Astrocyte (in vitro differentiated cells and primary cell): ENCODE results near the gene ARHGAP32.

Experiments
- EZH2 ChIP-seq: IDR thresholded peaks from 2 replicates; pipeline ENCODE4 v1.6.1; 2012; ENCODE audit warnings: mild to moderate bottlenecking, low read length, inconsistent platforms; ENCODE audit not compliant: insufficient read depth
- TF ChIP-seq, protein P1 (sequence below): IDR thresholded peaks from 2 replicates; pipeline ENCODE4 v1.5.1; 2011; ENCODE audit warnings: low read depth, mild to moderate bottlenecking, inconsistent platforms, low read length, moderate library complexity; ENCODE audit not compliant: insufficient read depth

DNA sequence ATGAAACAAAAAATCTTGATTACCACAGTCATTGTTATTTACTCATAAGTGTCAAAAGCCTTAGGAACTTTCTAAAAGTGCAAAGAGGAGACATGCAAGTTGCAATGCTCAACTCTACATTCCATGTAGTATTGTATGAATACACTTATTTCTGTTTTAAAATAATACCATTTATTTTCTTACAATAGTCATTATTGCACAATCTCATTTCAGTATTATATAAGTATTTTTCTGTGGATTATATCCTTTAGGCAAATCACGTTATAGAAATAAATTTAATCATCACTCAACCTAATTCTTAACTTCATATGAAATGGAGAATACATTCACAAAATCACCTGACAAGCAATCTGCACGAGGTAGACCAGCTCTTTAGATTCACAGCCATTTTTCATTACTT lies 98.8 kb downstream of the ARHGAP32 start:
- TF ChIP-seq, protein P1, sequence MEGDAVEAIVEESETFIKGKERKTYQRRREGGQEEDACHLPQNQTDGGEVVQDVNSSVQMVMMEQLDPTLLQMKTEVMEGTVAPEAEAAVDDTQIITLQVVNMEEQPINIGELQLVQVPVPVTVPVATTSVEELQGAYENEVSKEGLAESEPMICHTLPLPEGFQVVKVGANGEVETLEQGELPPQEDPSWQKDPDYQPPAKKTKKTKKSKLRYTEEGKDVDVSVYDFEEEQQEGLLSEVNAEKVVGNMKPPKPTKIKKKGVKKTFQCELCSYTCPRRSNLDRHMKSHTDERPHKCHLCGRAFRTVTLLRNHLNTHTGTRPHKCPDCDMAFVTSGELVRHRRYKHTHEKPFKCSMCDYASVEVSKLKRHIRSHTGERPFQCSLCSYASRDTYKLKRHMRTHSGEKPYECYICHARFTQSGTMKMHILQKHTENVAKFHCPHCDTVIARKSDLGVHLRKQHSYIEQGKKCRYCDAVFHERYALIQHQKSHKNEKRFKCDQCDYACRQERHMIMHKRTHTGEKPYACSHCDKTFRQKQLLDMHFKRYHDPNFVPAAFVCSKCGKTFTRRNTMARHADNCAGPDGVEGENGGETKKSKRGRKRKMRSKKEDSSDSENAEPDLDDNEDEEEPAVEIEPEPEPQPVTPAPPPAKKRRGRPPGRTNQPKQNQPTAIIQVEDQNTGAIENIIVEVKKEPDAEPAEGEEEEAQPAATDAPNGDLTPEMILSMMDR, result no peak
- no peak for TF ChIP-seq EZH2
